HG02759 (cell line): ENCODE measurements around the gene LRP2BP.
A peak's percentile ranks its signal among the peaks of the same experiment; 100 is the strongest.

Experiments used
- ATAC-seq: cut with Tn5 transposase; IDR thresholded peaks from one replicate; pipeline ENCODE4 v1.9.1; 2021; ENCODE audit warnings: mild to moderate bottlenecking, moderate library complexity; ENCODE audit not compliant: unreplicated experiment

The LRP2BP gene

GRCh38 chr4:185395238-185395955, at the start of gene LRP2BP:
TSS of gene LRP2BP (minus strand) at chr4:185395924. CDS start at chr4:185378186, 17,738 bp downstream.
- no peak for ATAC-seq

DNA sequence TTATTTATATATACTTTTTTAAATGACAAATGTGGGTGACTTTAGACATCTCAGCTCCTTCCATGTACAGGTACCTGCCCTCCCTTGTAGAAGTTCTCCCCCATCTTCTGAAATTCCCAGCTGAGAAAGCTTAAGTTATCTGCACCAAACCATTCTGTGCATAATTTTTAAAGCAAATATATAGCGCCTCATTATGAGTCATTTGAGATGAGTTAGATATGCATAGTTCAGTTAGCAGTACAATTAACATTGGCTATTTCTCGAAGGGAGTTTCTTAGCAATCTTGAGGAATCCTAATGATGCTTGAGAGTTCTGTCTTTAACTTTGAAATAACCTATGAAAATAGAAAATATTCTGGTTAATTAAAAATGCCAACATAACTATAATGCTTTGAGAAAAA, 49.5 kb upstream of the LRP2BP start:
- no peak for ATAC-seq

DNA sequence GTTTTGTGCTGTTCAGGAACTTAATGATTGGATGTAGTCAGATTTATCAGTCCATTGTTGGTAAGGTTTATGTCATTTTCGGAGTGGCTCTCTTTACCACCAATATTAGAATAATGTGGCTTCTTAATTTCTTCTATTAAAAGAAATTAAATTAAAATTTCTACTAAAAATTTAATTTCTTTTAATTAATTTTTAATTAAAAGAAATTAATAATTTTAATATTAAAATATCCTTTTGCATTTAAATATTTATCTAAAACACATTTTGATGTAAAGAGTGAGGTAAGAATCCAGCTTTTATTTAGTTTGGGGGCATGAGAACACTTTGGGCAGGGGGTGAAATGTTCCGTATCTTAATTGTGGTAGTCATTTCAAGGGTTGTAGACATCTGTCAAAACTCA, 45.8 kb upstream of the LRP2BP start:
- ATAC-seq = no peak

GRCh38 chr4:185437809-185438208, 42.1 kb upstream of the LRP2BP start:
- peak; percentile 43 for ATAC-seq

DNA sequence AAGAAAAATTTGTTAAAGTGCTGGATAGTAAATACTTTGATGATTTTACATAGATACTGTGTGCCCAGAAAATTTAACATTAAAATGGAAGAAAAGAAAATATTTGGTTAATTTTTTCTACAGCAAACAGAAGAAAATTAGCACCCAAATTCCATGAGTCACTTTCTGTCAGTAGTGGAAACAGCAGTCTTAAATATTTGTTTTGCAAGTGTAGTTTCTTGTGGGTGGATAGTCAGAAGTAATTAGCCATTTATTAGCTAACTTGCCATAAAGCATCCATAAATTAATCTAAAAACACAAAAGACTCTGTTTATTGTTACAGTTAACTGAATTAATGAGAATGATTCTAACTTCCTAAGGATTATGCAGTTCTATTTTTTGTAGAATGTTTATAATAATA, 39.7 kb upstream of the LRP2BP start:
- no peak for ATAC-seq

DNA sequence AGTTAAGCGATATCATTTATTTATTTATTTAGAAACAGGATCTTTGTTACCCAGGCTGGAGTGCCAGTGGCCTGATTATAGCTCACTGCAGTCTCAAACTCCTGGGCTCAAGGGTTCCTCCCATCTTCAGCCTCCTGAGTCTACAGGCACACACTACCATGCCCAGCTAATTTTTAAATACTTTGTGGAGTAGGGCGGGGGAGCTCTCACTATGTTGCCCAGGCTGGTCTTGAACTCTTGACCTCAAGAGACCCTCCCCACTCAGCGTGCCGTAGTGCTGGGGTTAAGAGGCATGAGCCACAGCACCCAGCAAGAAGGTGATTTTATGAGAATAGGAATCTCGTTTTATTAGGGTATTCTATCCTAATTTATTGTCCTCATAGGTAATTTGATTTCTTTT, 33.9 kb upstream of the LRP2BP start:
- no peak for ATAC-seq

DNA sequence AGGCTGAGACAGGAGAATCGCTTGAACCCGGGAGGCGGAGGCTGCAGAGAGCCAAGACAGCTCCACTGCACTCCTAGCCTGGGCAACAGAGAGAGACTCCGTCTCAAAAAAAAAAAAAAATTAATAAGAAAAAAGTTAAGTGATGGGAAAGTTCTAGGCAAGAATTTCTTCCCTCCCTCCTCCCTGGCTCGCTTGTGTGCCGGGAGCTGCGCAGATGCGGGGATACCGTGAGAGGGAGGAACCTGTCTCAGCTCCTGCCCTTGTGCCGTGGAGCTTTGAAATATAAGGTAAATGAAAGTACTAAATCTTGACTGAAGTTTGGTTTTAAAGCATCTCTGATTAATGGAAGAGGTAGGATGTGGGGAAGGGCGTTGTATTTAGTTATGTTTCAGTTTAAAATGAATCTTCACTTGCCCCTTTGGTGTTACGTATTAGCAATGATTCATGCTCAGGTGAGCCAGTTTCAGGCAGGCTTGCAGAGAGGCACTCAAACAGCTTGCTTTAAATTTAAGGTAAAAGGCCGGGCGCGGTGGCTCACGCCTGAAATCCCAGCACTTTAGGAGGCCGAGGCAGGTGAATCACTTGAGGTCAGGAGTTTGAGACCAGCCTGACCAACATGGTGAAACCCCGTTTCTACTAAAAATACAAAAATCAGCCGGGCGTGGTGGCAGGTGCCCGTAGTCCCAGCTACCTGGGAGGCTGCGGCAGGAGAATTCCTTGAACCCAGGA, 31.4 kb upstream of the LRP2BP start:
- no peak for ATAC-seq

DNA sequence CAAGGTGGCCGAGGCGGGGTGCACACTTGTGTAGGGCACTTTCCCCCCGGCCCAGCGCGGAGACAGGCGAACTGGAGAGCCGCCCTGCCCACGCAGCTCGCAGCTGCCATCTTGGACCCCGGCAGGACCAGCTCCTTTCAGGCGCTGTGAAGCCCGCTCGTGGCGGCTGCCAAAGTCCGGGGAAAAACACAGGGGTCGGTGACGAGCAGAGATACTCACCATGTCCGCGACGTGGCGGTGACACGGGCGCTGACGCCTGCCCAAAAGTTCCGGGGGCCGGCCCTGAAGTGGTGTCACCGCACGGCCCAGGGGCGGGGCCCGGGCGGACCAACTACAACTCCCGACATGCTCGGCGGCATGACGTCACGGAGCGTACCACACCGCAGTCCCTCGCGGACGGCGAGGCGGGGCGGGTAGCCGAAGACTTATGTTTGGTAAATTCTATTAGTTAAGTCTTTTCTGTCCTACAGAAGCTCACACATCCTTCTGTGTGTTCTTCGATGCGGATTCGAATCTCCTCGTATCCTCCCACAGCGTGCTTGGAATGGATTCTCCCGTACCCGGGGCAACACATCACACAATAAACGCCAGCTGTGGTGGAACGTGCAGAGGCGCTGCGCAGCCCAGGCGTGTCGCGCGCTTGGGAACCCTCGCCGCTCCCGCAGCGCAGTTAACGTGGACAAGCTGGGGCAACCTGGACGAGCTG, 30.1 kb upstream of the LRP2BP start, which contains the start of gene UFSP2:
TSS of gene UFSP2 (minus strand) at position 318 of the 706 bp plus-strand sequence. CDS start at position 222, 96 bp downstream.
- ATAC-seq = peak; percentile 95

- no peak for ATAC-seq
Measured at GRCh38 chr4:185424905-185425646, 29.4 kb upstream of the LRP2BP start.

- ATAC-seq = no peak
Measured at GRCh38 chr4:185421366-185422124, 25.8 kb upstream of the LRP2BP start.

DNA sequence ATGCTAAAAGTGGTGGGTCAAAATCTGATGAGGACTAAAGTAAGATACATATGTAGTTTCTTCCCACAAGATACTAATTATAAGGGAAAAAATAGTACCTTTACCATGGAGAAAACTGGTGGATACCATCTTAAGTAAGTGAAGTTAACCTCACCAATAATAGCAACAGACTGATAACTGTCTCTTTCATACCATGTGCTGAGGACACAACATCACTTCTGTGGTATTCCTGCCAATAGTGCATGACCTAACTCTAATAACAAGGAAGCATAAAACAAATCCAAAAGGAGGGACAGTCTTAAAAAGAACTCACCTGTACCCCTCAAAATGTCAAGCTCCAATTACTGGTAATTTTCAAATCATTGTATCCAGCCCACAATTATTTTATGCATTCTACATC, 21.2 kb upstream of the LRP2BP start:
- ATAC-seq = no peak

DNA sequence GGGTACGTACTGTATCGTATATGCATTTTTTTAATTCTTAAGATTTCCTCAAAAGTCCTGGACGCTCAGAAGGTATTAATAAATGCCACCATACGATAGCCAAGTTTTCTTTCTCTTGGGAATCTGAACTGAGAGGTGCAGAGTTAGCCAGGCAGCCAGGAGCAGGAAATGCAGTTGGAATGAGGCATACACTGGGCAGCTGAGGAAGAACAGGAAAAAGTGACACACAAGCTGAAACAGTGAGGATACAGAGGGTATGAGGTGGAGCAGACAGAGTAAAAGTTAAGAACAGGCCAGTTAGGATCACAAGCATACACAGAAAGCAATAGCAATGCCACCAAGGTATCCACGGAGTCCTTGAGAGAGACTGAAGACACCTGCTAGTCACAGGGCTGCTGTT, 16.7 kb upstream of the LRP2BP start:
- ATAC-seq = no peak

GRCh38 chr4:185411849-185412248, 16.1 kb upstream of the LRP2BP start:
- no peak for ATAC-seq

GRCh38 chr4:185408432-185408831, 12.7 kb upstream of the LRP2BP start:
- no peak for ATAC-seq

GRCh38 chr4:185405296-185405999, 9.7 kb upstream of the LRP2BP start:
- ATAC-seq = peak; percentile 72

DNA sequence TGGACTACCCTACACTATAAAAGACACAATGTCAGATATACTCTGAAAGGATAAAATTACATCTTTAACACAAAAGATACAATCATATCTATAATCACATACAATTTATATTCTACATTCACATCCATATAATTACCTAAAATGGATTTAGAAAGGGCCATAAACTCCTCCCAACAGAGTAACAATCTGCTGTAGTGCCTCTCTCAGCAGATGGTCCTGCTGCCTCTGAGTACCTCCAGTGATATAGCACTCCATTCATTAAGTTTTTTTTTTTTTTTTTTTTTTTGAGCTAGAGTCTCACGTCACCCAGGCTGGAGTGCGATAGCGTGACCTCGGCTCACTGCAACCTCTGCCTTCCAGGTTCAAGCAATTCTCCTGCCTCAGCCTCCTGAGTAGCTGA, 8.3 kb upstream of the LRP2BP start:
- ATAC-seq = no peak

- ATAC-seq = no peak
Measured at GRCh38 chr4:185399466-185399865, 3.7 kb upstream of the LRP2BP start.

GRCh38 chr4:185398618-185399017, 2.9 kb upstream of the LRP2BP start:
- ATAC-seq = no peak

- no peak for ATAC-seq
Measured at GRCh38 chr4:185396724-185397385, 1.1 kb upstream of the LRP2BP start, which contains the start of gene ANKRD37. TSS of gene ANKRD37 (plus strand) at chr4:185396841. CDS start at chr4:185396924, 83 bp downstream.
